T47D (cell line): ENCODE results near the gene MMS22L.

ENCODE experiments used
- DNase-seq, 2 experiments: peaks; one replicate each; pipeline versions ENCODE4 v3.0.0 to v3.0.0-alpha.2; 2011 to 2012; ENCODE audit warnings: low read depth in 1 of 2, low spot score in 1 of 2
- JUND ChIP-seq: IDR thresholded peaks from 2 replicates; pipeline ENCODE4 v1.6.1; 2012; ENCODE audit warnings: low read depth
- in situ Hi-C: cut with HindIII; loops from 2 replicates; pipeline ENCODE4 v1.10.0; 2016; ENCODE audit warnings: low sequenced_read_pairs, low pct_unique_long_range_greater_than_20kb

Gene MMS22L

GRCh38 chr6:97289332-97289731, 6.3 kb upstream of the MMS22L start:
- in situ Hi-C loops, result no loop called here
- no peak for DNase-seq
- no peak for TF ChIP-seq JUND

- DNase-seq, result peak in 1 of 2 experiments; percentile 4
- no peak for TF ChIP-seq JUND
- in situ Hi-C loops, result no loop called here
Measured at GRCh38 chr6:97288188-97288587, 5.2 kb upstream of the MMS22L start.

- DNase-seq, result peak in 1 of 2 experiments; percentile 15
- TF ChIP-seq JUND, result no peak
- in situ Hi-C loops, result no loop called here
Measured at GRCh38 chr6:97282238-97282725, 734 bp downstream of the MMS22L start.

GRCh38 chr6:97280766-97281165, 2.2 kb downstream of the MMS22L start:
- DNase-seq, result no peak
- TF ChIP-seq JUND, result no peak
- in situ Hi-C loops, result no loop called here

GRCh38 chr6:97275804-97276203, 7.2 kb downstream of the MMS22L start:
- no peak for TF ChIP-seq JUND
- no peak for DNase-seq
- in situ Hi-C loops, result no loop called here

GRCh38 chr6:97269821-97270220, 13.2 kb downstream of the MMS22L start:
- no peak for DNase-seq
- TF ChIP-seq JUND, result no peak
- in situ Hi-C loops, result no loop called here

- no peak for TF ChIP-seq JUND
- in situ Hi-C loops, result no loop called here
Measured at GRCh38 chr6:97262676-97263075, 20.3 kb downstream of the MMS22L start.

GRCh38 chr6:97246842-97247241, 36.2 kb downstream of the MMS22L start:
- in situ Hi-C loops, result no loop called here
- TF ChIP-seq JUND, result no peak
- no peak for DNase-seq

More at GRCh38 chr6:97262676-97263075, 20.3 kb downstream of the MMS22L start:
- no peak for DNase-seq

- DNase-seq, result no peak
- no peak for TF ChIP-seq JUND
- in situ Hi-C loops, result no loop called here
Measured at GRCh38 chr6:97240222-97240621, 42.8 kb downstream of the MMS22L start.

GRCh38 chr6:97231911-97232310, 51.1 kb downstream of the MMS22L start:
- no peak for DNase-seq
- in situ Hi-C loops, result no loop called here
- no peak for TF ChIP-seq JUND

GRCh38 chr6:97222903-97223302, 60.1 kb downstream of the MMS22L start:
- TF ChIP-seq JUND, result no peak

GRCh38 chr6:97218912-97219311, 64.1 kb downstream of the MMS22L start:
- DNase-seq, result no peak
- no peak for TF ChIP-seq JUND
- in situ Hi-C loops, result no loop called here

More at GRCh38 chr6:97222903-97223302, 60.1 kb downstream of the MMS22L start:
- DNase-seq, result no peak
- in situ Hi-C loops, result no loop called here

GRCh38 chr6:97215157-97215769, 67.8 kb downstream of the MMS22L start:
- peak in 1 of 2 experiments; percentile 31 for DNase-seq
- in situ Hi-C loops, result no loop called here
- no peak for TF ChIP-seq JUND

GRCh38 chr6:97214671-97215070, 68.3 kb downstream of the MMS22L start:
- no peak for TF ChIP-seq JUND
- in situ Hi-C loops, result no loop called here
- no peak for DNase-seq
